GM18907 (cell line): ENCODE results near the gene PPARA.
"Not testable (repeated sequence)": the region's sequence is repeated elsewhere in the genome, so short reads cannot be mapped to it uniquely, and the experiment has no call there.

ENCODE experiments used
- ATAC-seq: cut with Tn5 transposase; IDR thresholded peaks from one replicate; pipeline ENCODE4 v1.9.1; 2021; ENCODE audit warnings: mild to moderate bottlenecking, moderate library complexity; ENCODE audit not compliant: unreplicated experiment

PPARA gene

GRCh38 chr22:46240506-46240905 is 90.2 kb downstream of the PPARA start:
- no peak for ATAC-seq

- no peak for ATAC-seq
Observed at GRCh38 chr22:46240907-46241306, 90.6 kb downstream of the PPARA start.

GRCh38 chr22:46241396-46242007 is 91.2 kb downstream of the PPARA start:
- ATAC-seq: no peak

GRCh38 chr22:46242076-46242475 is 91.8 kb downstream of the PPARA start:
- no peak for ATAC-seq

- no peak for ATAC-seq
Observed at GRCh38 chr22:46244771-46245170, 94.4 kb downstream of the PPARA start.

GRCh38 chr22:46245511-46245910 is 95.2 kb downstream of the PPARA start:
- ATAC-seq: no peak

GRCh38 chr22:46246178-46246577 is 95.9 kb downstream of the PPARA start:
- ATAC-seq: no peak

- ATAC-seq: no peak
Observed at GRCh38 chr22:46247443-46247975, 97.2 kb downstream of the PPARA start.

GRCh38 chr22:46250035-46250782 is 99.9 kb downstream of the PPARA start, which contains the start of gene CDPF1:
Gene CDPF1 (minus strand): TSS chr22:46250293. CDS start chr22:46248284, 2,009 bp downstream.
- ATAC-seq: peak; percentile 78

GRCh38 chr22:46250783-46251125 is 100.4 kb downstream of the PPARA start:
- peak; percentile 20 for ATAC-seq

GRCh38 chr22:46251266-46251665 is 100.9 kb downstream of the PPARA start:
- no peak for ATAC-seq

- no peak for ATAC-seq
Observed at GRCh38 chr22:46251816-46252380, 101.6 kb downstream of the PPARA start.

GRCh38 chr22:46256358-46256958 is 106.1 kb downstream of the PPARA start:
- ATAC-seq: no peak

- ATAC-seq: no peak
Observed at GRCh38 chr22:46259374-46259773, 109.0 kb downstream of the PPARA start.

- ATAC-seq: no peak
Observed at GRCh38 chr22:46260038-46260437, 109.7 kb downstream of the PPARA start.

- ATAC-seq: no peak
Observed at GRCh38 chr22:46262449-46263215, 112.3 kb downstream of the PPARA start.

GRCh38 chr22:46263216-46263590 is 112.9 kb downstream of the PPARA start, which contains the start of gene PKDREJ:
Gene PKDREJ (minus strand): TSS chr22:46263343. CDS start chr22:46263322, 21 bp downstream.
- ATAC-seq: no peak

- not testable (repeated sequence) for ATAC-seq
Observed at GRCh38 chr22:46264520-46264919, 114.2 kb downstream of the PPARA start.

GRCh38 chr22:46265627-46266026 is 115.3 kb downstream of the PPARA start:
- not testable (repeated sequence) for ATAC-seq

GRCh38 chr22:46267431-46268279 is 117.3 kb downstream of the PPARA start, which contains the start of gene TTC38:
Gene TTC38 (plus strand): TSS chr22:46268008. CDS start chr22:46268040, 32 bp downstream.
- peak; percentile 78 for ATAC-seq
